Prostate gland (tissue), 2 donors: ENCODE data around the gene CLIP4.

Source experiments
- CTCF ChIP-seq, 4 experiments: fragments of 200-600 bp in 2 of 4; fragments of 450-650 bp in 2 of 4; sonication (generic) in 2 of 4; IDR thresholded peaks; 1 replicate in 3 of 4; 2 replicates in 1 of 4; pipeline ENCODE4 v1.5.1; 2016 to 2019; ENCODE audit warnings: antibody characterized with exemption in 4 of 4, mild to moderate bottlenecking in 2 of 4, moderate library complexity in 2 of 4
- POLR2AphosphoS5 ChIP-seq: sonication (generic); formaldehyde crosslinking; IDR thresholded peaks from one replicate; pipeline ENCODE4 v1.6.1; 2017; ENCODE audit warnings: antibody characterized with exemption

GRCh38 chr2:29117636-29118303 is 2.6 kb downstream of the CLIP4 start:
- TF ChIP-seq CTCF (IDR thresholded peaks at IDR 0.05) (no peak), POLR2AphosphoS5 (peak; percentile 42)
